GM19193 (cell line): ENCODE data around the gene PMF1.

ENCODE experiments used
- POLR2A ChIP-seq: IDR thresholded peaks from 4 replicates; pipeline ENCODE4 v1.6.1; 2011; ENCODE audit not compliant: insufficient read depth, insufficient read length; ENCODE audit errors: extremely low read depth

Gene PMF1

DNA sequence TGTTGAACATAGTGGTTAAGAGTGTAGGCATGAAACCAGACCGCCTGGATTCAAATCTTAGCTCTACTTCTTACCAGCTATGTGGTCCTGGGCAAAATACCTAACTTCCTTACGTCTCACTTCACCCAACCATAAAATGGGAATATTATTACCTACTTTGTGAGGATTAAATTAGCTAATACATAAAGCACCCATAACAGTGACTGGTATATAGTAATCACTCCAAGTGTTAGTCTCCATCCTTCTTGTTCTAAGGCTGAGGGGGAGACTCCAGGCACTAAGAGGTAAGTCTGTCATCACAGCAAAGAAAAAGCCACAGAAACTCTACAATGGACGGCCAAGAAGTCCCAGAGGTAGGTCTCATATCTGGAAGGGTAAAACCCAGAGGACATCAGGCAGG is 67.0 kb downstream of the PMF1 start:
- TF ChIP-seq POLR2A: no peak

GRCh38 chr1:156281281-156281680 is 68.5 kb downstream of the PMF1 start:
- no peak for TF ChIP-seq POLR2A

- no peak for TF ChIP-seq POLR2A
Observed at GRCh38 chr1:156281693-156282478, 69.1 kb downstream of the PMF1 start.

GRCh38 chr1:156282479-156283222 is 69.8 kb downstream of the PMF1 start, which contains the start of gene SMG5:
SMG5 (minus strand) TSS chr1:156282825; CDS start chr1:156282680, 145 bp downstream.
- peak; percentile 98 for TF ChIP-seq POLR2A

- TF ChIP-seq POLR2A: no peak
Observed at GRCh38 chr1:156283521-156283920, 70.7 kb downstream of the PMF1 start.

DNA sequence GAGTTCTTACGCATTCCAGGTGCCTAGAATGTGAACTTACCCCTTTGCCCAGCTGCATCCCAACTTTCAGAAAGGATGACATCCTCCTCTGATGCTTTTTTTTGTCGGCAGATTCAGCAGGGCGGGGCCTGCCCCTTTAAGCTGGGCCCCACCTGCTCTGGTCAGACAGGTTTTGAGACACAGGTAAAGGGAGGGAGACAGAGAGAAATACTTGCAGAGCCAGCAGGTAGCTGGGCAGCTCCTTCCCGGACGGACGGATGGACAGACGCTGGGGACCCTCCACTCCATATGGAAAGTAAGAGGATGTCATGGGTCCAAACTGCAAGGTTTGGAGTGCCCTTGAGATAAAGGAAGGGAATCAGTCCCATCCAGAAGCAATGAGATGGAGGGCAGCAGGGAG is 71.3 kb downstream of the PMF1 start, which contains the start of gene TMEM79:
Gene TMEM79 (plus strand): TSS at position 214 of the 400 bp plus-strand sequence. CDS start 902 bp downstream, outside the sequence.
- no peak for TF ChIP-seq POLR2A

- no peak for TF ChIP-seq POLR2A
Observed at GRCh38 chr1:156284757-156285156, 72.0 kb downstream of the PMF1 start.

GRCh38 chr1:156285437-156285836 is 72.6 kb downstream of the PMF1 start:
- no peak for TF ChIP-seq POLR2A

DNA sequence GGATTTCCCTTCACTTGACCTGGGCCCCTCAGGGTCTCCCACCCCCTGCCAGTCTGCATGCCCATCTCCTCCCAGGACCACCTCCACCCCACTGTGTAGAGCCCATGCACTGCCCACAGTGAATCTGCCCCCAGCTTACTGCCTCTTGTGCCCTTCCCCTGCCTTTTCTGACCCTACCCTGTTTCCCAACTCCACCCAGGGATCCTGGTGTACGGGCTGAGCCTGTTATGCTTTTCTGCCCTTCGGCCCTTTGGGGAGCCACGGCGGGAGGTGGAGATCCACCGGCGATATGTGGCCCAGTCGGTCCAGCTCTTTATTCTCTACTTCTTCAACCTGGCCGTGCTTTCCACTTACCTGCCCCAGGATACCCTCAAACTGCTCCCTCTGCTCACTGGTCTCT is 73.3 kb downstream of the PMF1 start:
- TF ChIP-seq POLR2A: no peak
